Retina (tissue), 1 donor: Measurements from ENCODE around the gene TRIM38.
A peak's percentile ranks its signal among the peaks of the same experiment; 100 is the strongest.
"Not testable (repeated sequence)": the region's sequence is repeated elsewhere in the genome, so short reads cannot be mapped to it uniquely, and the experiment has no call there.

Experiments
- DNase-seq: peaks from one replicate; pipeline ENCODE4 v3.0.0-alpha.2; 2016

TRIM38 gene

DNA sequence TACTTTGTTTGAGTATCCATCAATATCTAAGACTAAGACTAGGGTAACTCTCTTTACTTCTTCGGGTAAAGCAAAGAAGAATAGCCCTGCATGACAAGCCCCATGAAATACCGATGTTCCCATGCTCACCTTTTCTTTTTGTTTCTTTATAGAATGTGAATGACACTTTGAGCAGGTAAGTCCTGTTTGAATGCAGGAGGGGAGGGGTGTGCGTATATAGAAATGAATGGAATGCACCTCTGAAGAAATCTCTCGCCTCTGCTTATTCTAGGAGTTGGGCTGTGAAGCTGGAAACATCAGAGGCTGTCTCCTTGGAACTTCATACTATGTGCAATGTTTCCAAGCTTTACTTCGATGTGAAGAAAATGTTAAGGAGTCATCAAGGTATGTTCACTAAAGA, 10.3 kb downstream of the TRIM38 start:
- no peak for DNase-seq

DNA sequence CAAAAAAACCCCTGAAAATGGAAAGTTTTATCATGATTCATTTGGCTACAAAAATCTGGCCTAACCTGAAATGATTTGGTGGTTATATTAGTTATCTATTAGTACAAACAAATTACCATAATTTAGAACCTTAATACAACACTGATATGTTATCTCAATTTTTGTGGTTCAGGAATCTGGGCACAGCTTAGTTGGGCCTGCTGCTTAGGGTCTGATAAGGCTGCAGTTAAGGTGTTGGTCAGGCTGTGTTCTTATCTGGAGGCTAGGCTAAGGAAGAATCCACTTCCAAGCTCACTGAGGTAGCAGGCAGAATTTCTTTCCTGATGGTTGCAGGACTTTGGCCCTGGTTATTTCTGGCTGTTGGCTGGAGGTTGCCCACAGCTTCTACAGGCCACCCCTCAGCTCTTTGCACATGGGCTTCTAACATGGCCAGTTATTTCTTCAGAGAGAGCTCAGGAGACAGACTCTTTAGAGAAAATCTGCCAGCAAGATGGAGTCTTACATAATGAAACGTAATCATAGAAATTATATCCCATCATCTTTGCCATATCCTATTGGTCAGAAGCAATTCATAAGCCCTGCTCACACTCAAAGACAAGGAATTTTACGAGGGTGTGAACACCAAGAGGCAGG, 11.4 kb downstream of the TRIM38 start:
- no peak for DNase-seq

GRCh38 chr6:25975923-25976560, 13.4 kb downstream of the TRIM38 start:
- DNase-seq = no peak

GRCh38 chr6:25980935-25981334, 18.3 kb downstream of the TRIM38 start:
- DNase-seq = no peak

DNA sequence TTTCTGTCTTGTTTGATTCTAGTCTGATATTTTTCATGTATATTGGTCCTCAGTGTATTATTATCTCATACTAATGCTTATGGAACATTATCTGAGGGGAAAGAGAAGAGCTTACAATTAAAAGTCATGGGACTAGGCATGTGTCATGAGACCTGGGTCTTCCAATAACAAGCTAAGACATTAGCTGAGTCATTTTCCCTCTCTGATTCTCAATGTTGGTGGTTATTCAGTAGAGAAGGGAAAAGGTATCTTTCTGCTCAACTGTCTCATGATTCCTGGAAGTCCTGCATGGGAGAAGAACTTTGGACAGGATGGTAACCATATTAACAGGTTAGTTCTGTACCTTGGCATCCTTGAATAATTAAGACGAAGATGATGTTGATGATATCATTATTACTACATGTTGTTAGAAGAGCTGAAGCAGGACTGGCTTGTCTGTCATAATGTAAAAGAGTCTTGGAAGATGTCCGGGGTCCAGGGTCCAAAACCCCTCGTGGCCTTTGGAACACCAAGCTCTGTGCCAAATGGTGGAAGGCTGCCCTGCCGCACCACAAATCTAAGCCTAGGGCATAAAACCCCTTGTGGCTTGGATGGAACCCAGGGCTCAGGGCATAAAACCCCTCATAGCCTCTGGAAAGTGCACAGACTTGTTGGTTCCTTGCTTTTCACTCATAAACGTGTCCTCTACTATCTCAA, 19.1 kb downstream of the TRIM38 start:
- no peak for DNase-seq

DNA sequence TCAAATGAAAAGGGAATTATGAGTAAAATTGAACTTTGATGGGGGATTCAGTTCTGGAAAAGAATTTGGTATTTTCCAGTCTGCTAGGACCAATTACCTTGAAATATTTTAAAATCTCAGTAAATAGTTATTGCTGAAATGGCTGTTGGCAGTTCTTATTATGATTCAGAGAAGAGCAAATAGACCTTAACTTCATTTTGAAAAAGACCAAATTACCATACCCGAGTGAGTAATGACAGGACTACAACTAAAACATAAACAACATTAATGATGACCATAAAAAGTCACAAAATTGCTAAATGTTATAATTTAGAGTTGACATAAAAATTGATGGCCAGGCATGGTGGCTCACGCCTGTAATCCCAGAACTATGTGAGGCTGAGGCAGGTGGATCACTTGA, 21.7 kb downstream of the TRIM38 start:
- no peak for DNase-seq

DNA sequence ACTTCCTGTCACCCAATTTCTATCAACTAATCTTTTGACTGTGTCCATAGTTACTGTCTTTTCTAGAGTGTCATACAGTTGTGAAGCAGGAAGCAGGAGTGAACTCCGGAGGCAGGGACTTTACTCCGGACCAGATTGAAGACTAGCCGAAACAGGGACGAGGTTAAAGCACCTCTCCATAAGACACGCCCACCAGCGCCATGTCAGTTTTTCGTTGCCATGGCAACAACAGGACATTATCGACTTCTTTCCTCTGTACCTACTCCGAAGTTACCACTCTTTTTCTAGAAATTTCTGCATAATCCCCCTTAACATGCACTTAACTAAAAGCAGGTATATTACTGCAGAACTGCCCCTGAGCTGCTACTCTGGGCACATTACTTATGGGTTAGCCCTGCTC, 25.2 kb downstream of the TRIM38 start:
- no peak for DNase-seq

DNA sequence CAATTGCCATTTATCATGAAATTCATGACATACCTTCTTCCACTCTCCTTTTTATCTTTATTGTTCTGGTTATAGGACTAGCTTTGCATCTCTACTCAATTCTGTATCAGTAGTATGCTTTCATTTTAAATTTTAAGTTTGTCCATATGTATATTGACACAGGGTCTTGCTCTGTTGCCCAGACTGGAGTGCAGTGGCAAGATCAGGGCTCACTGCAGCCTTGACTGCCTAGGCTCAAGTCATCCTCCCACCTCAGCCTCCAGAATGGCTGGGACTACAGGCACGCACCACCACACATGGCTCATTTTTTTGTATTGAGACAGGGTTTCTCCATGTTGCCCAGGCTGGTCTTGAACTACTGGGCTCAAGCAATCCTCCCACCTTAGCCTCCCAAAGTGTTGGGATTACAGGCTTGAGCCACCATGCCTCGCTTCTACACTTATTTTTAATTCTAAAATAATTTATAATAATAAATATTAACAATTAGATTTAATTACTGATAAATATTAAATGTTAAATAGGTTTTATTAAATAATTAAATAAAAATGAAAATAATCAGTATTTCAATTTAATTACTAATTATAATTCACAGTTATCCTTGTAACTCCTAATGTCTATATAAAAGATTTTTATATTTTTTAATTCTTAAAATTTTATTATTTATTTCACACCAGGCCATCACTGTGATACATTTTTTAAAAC, 27.7 kb downstream of the TRIM38 start:
- no peak for DNase-seq

GRCh38 chr6:25991785-25992412, 29.3 kb downstream of the TRIM38 start:
- peak; percentile 88 for DNase-seq

DNA sequence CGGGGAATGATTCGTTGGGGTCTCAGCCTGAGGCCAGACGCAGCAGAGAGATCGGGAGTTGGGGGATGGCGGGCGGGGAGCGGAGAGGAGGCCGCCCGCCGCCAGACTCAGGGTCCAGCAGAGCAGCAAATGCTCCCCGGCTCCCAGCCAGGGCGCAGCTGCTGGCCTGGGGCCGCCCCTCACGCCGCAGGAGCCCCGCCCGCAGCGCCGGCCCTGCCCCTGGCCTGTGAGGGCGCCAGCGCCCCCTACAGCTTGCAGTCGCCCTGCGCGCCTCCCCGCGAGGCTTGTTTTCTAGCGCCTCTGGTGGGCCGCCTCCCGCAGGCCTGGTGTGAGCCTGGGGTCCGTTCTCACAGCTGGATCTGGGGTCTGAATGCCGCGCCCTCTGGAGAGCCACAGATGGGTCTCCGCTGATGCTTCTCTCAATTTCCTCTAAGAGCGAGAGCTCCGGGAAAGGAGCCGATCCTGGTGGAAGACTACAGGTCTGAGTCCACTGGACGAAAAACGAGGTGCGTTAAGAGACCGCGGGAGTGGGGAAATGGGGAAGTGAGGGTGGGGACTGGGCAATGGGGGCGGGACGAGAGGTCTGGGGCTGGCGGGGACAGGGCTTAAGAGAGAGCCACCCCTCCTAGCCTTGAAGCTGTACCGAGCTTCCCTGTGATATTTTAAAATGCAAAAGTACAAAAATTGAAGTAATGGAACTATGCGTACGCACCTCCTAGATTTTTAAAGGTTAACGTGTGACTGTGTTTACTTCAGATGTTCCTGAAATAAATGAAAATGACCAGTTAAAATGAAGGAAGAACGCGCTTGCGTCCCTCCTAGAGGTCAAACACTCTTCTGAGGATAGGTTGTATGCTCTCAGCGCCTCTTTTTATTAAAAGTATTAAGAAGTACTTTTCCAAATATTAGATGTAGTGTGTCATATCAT, 30.1 kb downstream of the TRIM38 start:
- peak; percentile 98 for DNase-seq

DNA sequence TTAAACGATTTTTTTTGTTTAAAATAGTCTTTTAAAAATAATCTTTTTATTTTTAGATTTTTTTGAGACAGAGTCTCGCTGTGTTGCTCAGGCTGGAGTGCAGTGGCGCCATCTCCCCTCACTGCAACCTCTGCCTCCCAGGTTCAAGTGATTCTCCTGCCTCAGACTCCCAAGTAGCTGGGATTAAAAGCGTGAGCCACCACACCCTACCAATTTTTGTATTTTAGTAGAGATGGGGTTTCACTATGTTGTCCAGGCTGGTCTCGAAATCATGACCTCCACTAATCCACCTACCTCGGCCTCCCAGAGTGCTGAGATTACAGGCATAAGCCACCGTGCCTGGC, 30.7 kb downstream of the TRIM38 start:
- DNase-seq = not testable (repeated sequence)

- no peak for DNase-seq
Observed at GRCh38 chr6:25995507-25995906, 32.9 kb downstream of the TRIM38 start.

DNA sequence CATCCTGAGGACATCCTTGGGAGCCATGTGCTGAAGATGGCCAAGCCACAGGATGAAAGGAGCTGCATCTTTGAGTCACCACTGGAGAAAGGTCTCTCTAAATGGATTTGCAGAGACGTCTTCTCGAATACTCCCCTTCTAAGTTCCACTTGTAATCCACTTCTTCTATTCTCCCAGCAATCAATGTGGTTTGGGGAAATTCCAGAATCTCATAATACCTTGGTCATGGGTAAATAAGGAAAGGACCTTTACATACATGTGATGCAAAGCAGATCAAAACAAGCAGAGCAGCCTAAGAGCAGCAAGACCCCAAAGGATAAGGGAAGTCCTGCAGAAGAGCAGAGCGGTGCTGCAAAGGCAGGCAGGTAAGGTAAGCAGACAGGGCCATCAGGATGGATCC, 35.3 kb downstream of the TRIM38 start:
- no peak for DNase-seq

GRCh38 chr6:25998379-25998778, 35.8 kb downstream of the TRIM38 start:
- DNase-seq = no peak

GRCh38 chr6:25999225-25999624, 36.6 kb downstream of the TRIM38 start:
- DNase-seq = not testable (repeated sequence)

DNA sequence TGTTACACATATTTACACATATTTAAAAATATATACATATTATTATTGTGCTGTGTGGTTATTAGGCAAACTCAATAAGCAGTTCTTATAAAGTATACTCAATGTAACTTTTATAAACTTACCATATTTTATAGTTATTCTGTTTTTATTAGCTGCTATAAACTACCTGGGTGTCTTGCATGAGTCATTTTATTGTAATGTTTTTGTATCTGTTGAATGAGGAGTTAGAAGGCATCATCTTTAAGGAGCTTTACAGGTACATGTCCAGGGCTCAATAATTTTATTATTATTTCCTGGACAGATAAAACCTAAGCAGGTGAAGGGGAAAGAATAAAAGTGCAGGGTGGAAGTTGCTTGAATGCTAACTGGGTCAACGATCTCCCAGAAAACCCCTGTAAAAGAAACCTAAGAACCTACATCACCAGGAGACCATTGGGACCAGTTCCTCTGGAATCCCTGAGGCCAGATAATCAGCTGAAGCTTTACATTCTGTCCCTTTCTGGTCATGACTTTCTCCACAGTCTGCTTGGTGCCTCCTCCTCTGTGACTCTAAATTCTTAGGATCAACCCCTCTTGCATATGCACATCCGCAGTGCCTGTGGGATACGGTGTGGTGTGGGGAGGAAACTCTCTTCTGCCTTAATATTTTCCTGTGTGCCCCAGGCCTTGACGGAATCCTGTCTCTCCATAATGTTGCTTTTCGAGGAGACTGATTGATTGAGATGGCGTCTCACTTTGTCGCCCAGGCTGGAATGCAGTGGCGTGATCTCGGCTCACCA, 38.0 kb downstream of the TRIM38 start:
- DNase-seq = no peak

GRCh38 chr6:26003102-26003694, 40.6 kb downstream of the TRIM38 start:
- peak; percentile 58 for DNase-seq

DNA sequence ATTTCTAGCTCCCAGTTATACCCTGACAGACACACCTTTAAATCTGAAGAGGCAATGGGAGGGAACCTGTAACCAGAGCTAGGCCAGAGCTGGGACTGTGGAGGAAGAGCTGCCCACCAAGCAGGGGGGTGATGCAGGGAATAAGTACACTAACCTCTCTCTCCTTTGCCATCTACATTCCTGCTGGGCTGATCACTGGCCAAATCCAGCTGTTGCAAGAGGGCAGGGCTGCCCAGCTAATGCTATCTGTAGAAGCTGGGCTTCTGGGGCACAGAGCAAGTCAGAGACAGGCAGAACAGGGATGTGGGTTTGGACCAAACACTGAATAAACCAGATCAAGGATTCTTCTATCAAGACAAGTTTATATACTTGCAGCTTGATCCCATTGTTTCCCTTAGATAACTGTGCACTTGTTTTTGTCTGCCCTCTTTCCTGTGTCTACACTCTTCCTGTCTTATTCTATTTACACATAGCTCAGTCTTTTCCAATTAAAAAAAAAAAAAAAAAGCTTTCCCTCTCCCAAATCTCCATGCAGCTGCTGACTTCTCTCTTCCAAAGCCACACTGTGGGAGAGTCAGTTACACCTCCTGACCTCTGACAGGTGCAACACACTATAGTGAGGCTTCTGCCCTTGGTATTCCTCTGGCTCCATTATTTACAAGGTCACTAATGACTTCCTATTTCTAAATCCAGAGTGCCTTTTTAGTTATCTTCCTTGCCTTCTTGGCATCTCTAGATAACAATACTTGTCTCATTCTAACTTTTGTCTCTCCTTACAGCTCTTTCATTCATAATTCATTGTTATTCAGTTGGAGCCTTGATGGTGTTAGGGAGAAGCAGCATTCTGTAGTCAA, 43.7 kb downstream of the TRIM38 start:
- no peak for DNase-seq

DNA sequence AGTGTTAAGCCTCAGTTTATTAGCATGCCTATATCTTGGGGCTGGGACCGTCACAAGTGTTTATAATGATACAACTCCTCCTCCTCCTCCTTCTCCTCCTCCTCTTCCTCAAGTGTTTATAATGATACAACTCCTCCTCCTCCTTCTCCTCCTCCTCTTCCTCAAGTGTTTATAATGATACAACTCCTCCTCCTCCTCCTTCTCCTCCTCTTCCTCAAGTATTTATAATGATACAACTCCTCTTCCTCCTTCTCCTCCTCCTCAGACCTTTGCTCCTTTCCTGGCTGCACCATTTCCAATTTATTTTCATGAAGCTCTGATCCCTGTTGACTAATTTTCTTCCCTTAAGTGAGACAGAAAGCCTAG, 44.3 kb downstream of the TRIM38 start:
- DNase-seq = not testable (repeated sequence)

DNA sequence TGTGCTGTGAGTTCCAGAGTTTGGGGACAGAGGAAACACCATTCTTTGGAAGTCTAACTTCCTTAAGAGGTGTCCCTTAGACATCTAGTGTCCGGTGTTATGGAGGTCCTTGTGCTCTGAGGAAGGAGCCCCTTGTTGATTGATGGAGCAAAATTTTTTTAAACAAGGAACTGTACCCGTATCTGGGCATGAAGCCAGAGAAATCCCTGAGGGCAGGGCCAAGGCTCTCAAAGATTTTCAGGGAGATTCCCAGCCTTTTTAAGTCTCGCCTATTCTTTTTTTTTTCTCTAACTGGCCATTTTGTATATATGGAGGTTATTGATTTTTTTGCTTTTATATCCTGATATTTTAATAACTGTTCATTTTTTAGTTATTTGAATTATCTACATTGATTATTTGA, 45.9 kb downstream of the TRIM38 start:
- no peak for DNase-seq
